GM21423 (cell line): Measurements from ENCODE around the gene NATD1.
"Not testable (repeated sequence)": the region's sequence is repeated elsewhere in the genome, so short reads cannot be mapped to it uniquely, and the experiment has no call there.

Experiments
- ATAC-seq: cut with Tn5 transposase; IDR thresholded peaks from one replicate; pipeline ENCODE4 v1.9.1; 2021; ENCODE audit warnings: mild to moderate bottlenecking, moderate library complexity; ENCODE audit not compliant: unreplicated experiment

NATD1 gene

DNA sequence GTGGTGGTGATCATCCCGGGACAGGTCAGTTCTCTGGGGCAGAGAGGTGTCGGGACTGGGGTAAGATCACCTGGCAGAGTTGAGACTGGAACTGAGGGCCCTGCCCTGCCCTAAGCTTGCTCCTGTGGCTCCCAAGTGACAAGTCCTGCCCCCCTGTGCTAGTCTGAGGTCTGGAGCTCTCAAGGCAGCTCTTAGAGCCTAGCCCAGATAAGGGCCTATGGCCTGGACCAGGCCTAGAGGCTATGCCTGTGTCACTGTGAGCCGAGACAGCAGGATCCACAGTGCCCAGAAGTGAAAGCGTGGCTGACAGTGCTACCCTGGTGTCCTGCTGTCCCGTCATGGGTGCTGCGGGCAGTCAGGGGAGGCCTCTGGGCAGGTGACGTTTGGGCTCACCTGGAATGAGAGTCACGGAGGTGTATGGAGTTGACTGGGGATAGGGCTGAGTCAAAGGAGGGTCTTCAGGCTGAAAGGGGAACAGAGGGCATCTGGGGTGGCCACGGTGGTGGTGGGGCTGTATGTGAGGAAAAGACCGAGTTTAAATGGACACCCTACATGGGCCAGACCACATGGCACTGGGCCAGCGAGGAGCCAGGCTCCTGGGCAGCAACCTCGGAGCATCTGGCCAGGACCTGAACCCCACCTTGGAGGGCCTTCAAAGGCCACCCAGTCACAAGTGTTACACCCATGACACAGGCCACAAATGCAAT lies 5.5 kb downstream of the NATD1 start:
- no peak for ATAC-seq

DNA sequence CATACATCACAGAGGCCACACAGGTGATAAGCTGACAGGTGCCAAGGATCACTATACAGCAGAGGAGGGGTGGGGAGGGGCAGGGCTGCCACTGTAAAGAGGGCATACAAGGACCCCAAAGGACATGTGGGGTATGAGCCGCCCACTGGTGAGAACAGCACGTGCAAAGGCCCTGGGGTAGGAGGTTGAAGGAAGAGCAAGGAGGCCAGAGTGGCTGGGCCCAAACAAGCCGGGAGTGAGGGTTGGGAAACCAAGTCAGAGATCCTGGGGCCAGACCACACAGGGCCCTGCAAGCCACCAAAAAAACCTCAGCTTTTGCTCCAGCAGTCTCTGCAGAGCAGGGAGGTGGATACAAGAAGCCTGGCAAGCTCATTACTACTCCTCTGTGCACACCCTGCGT lies 6.5 kb downstream of the NATD1 start:
- ATAC-seq: no peak

GRCh38 chr17:21245639-21246084 lies 7.5 kb downstream of the NATD1 start:
- no peak for ATAC-seq

- ATAC-seq: no peak
Measured at GRCh38 chr17:21243516-21244303, 9.5 kb downstream of the NATD1 start.

GRCh38 chr17:21242780-21243515 lies 10.3 kb downstream of the NATD1 start:
- no peak for ATAC-seq

DNA sequence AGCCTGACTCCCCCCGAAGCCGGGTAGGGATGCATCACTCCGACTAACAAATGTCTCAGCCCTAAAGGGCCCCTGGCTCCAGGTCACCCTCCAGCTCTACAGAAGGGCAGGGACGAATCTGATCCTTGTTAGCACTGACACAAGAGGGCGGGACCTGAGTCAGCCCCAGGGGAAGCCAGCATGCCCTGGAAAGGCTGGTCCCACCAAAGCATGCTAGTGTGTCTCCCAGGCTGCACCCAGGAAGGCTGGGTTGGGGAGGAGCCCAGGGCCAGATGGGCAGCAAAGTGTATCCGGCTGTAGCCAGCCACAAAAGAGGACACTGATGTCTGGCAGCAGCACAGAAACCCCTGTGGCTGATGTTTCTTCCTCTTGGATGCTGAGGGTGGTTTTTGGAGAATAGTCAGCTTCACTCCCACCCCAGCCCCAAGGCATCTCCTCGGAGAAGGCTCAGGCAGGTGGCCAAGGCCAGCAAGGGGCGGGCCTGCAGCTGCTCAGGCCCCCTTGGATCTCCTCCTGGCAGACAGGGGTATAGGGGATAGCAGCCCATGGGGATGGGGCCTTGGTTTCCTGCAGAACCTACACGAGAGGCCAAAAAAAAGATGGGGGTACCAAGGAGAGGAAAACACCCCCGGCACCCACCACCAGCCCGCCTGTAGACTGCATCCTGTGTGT lies 11.0 kb downstream of the NATD1 start:
- no peak for ATAC-seq

DNA sequence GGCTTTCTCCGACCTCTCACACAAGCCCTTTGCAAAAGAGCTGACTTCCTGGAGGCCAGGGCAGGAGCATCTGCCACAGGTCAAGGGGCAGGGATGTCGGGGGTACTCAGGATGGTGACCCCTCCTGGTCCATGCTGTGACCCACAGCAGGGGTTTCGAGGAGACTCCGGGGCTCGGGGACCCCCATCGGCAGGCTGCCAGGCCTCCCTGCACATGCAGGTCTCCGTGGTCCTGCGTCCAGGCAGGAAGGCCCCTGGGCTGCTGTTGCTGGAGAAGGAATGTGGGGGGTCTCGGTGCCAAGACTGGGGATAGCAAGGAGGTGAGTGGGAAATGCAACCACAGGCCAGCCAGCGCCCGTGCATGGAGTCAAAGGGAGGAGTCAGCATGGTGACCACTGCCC lies 11.6 kb downstream of the NATD1 start:
- ATAC-seq: no peak

DNA sequence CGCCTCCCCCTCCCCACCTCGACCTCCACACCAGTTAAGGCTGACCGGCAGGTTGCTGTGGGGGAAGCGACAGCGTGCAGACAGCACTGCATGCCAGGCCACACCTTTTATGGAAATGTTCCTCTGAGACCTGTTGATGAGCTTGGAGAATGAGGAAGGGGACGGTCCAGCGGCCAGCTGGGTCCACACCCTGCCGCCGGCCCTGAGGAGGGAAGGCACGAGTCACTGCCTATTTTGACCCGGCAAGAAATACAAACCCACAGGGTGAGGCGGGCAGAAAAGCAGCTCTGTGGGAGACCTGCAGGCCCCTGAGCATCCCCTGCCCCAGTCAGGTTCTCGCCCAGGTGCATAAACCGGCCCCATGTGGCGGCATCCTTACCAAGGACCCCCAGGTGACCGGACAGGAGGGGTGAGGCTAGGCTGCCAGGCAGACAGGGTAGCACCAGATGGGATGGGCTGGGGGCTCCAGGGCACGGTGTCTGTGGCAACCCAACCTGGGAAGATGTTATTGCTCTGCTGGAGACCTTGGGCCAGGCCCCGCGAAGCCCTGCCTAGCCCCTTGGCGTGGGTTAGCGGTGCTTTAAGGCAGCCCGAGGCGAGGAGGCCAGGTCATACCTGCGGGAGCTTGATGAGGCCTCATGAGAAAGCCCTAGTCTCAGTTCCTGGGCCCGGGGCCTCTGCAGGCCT lies 12.7 kb downstream of the NATD1 start:
- no peak for ATAC-seq

GRCh38 chr17:21239680-21240368 lies 13.4 kb downstream of the NATD1 start:
- no peak for ATAC-seq

- ATAC-seq: no peak
Measured at GRCh38 chr17:21235921-21236320, 17.3 kb downstream of the NATD1 start.

GRCh38 chr17:21233581-21234347 lies 19.4 kb downstream of the NATD1 start:
- no peak for ATAC-seq

DNA sequence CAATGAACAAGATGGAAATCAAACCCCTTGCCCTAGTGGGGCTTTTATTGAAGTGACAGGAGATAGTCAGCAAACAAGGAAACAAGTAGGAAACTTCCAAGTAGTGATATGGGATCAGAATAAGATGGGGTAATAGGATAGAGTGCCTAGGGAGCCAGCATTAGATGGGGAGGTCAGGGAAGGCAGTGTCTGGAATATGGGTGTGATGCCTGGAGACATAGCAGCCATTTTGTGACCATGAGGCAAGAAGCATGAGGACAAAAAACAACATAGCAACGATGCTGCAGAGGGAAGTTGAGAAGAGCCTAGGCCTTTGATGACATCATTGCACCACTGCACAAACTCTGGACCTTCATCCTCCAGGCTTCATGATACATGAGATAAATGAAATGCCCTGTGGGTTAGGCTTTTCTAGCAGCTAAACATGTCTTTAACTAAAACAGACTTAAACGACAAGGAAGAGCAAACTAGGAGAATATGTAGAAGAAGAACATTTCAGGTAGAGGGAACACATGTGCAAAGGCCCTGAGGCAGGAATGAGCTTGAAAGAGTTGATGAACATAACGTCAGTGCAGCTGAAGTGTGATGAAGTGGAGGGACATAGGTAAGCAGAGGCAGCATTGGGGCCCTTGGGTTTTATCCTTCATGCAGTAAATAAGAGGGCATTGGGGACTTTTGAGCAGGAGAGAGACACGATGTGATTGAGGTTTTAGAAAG lies 21.0 kb downstream of the NATD1 start:
- no peak for ATAC-seq

GRCh38 chr17:21231533-21231932 lies 21.7 kb downstream of the NATD1 start:
- ATAC-seq: no peak

- no peak for ATAC-seq
Measured at GRCh38 chr17:21228845-21229244, 24.4 kb downstream of the NATD1 start.

DNA sequence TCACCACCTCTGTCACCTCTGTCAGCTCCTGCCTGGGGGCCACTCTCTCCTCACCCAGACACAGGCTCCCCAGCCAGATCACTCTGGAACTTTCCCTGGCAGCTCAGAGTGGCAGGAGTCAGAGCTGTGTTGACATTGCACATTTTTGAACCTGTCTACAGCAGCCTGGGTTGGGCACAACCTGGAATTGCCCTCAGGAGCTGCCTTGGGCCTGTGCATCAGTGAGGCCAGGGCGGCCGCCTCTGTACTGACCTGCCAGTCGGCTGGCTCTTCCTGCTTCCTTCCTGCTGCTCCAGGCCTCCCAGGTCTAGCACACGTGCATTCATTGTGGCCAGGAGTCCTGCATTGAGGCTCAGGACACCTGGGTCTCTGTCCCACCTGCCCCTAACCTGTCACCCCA lies 25.1 kb downstream of the NATD1 start:
- ATAC-seq: no peak

GRCh38 chr17:21227277-21227676 lies 25.9 kb downstream of the NATD1 start:
- ATAC-seq: not testable (repeated sequence)

GRCh38 chr17:21223086-21223485 lies 30.1 kb downstream of the NATD1 start:
- no peak for ATAC-seq

GRCh38 chr17:21218831-21219380 lies 34.3 kb downstream of the NATD1 start:
- no peak for ATAC-seq
